CD14-positive monocyte (primary cell): ENCODE data around the gene FCRL4. TPM values are rescaled to one million over a fixed set of nuclear protein-coding genes. Genes with fewer than 3 reads are reported as not detected.

Source experiments
- DNase-seq, 3 donors: peaks; one replicate each; pipeline ENCODE4 v3.0.0-alpha.2; 2011 to 2022
- H2AFZ ChIP-seq: 2 replicates; pipeline ENCODE4 v1.6.0; 2012; ENCODE audit warnings: mild to moderate bottlenecking, low read depth, low read length, inconsistent platforms; ENCODE audit not compliant: insufficient read depth, poor library complexity, severe bottlenecking
- H3K27ac ChIP-seq, 2 donors: 1 replicate in 1 of 2; 2 replicates in 1 of 2; pipeline ENCODE4 v1.5.1; 2012 to 2013; ENCODE audit warnings: low read length in 2 of 2, control low read depth in 1 of 2, inconsistent platforms in 1 of 2, low read depth in 1 of 2, mild to moderate bottlenecking in 1 of 2
- H3K27me3 ChIP-seq, 2 donors: one replicate each; pipeline versions ENCODE4 v1.6.0 to v1.6.1; 2011 to 2013; ENCODE audit warnings: low read length in 2 of 2; ENCODE audit not compliant: control insufficient read depth in 2 of 2, insufficient read depth in 2 of 2
- H3K36me3 ChIP-seq, 2 donors: replicated peaks in 1 of 2; 1 replicate in 1 of 2; 2 replicates in 1 of 2; pipeline versions ENCODE4 v1.5.1 to v1.6.1; 2012 to 2013; ENCODE audit warnings: low read length in 2 of 2, control low read depth in 1 of 2, inconsistent platforms in 1 of 2, mild to moderate bottlenecking in 1 of 2; ENCODE audit not compliant: insufficient read depth in 2 of 2, control insufficient read depth in 1 of 2
- H3K4me1 ChIP-seq, 2 donors: 1 replicate in 1 of 2; 2 replicates in 1 of 2; pipeline versions ENCODE4 v1.5.1 to v1.6.1; 2012 to 2013; ENCODE audit warnings: low read length in 2 of 2, control low read depth in 1 of 2, inconsistent platforms in 1 of 2, mild to moderate bottlenecking in 1 of 2, moderate library complexity in 1 of 2; ENCODE audit not compliant: insufficient read depth in 2 of 2, control insufficient read depth in 1 of 2
- H3K4me2 ChIP-seq: replicated peaks from 2 replicates; pipeline ENCODE3; 2012; ENCODE audit warnings: low read length, moderate library complexity, mild to moderate bottlenecking; ENCODE audit not compliant: poor library complexity, severe bottlenecking; ENCODE audit errors: extremely low read depth
- H3K4me3 ChIP-seq, 3 experiments: fragments of 200-600 bp in 1 of 3; sonication (generic) in 1 of 3; replicated peaks in 1 of 3; 1 replicate in 2 of 3; 2 replicates in 1 of 3; pipeline ENCODE4 v1.5.1; 2011 to 2013; ENCODE audit warnings: low read length in 3 of 3, mild to moderate bottlenecking in 3 of 3, control low read depth in 2 of 3, low read depth in 2 of 3, inconsistent platforms in 1 of 3, moderate library complexity in 1 of 3
- H3K79me2 ChIP-seq: 2 replicates; pipeline ENCODE4 v1.6.0; 2012; ENCODE audit warnings: mild to moderate bottlenecking, control low read depth, inconsistent platforms, low read length, moderate library complexity; ENCODE audit not compliant: insufficient read depth
- H3K9ac ChIP-seq: 2 replicates; pipeline ENCODE4 v1.6.0; 2017; ENCODE audit warnings: low read length, mild to moderate bottlenecking; ENCODE audit not compliant: insufficient read depth, poor library complexity, severe bottlenecking
- H3K9me3 ChIP-seq, 2 donors: replicated peaks in 1 of 2; 1 replicate in 1 of 2; 2 replicates in 1 of 2; pipeline versions ENCODE4 v1.5.1 to v1.6.1; 2012 to 2013; ENCODE audit warnings: low read length in 2 of 2, control low read depth in 1 of 2; ENCODE audit not compliant: control insufficient read depth in 1 of 2, insufficient read depth in 1 of 2
- H4K20me1 ChIP-seq: 2 replicates; pipeline ENCODE4 v1.6.0; 2012; ENCODE audit warnings: mild to moderate bottlenecking, low read length, control low read depth, moderate library complexity; ENCODE audit not compliant: insufficient read depth
- H3K27ac Mint-ChIP-seq, 7 donors: one replicate each; pipeline ENCODE4 v1.8.0; 2020; ENCODE audit warnings: mild to moderate bottlenecking in 7 of 7, mixed read lengths in 7 of 7, moderate library complexity in 6 of 7, inconsistent platforms in 2 of 7
- H3K27me3 Mint-ChIP-seq, 3 donors: one replicate each; pipeline ENCODE4 v1.8.0; 2021 to 2022; ENCODE audit warnings: low read depth in 3 of 3, mild to moderate bottlenecking in 3 of 3, mixed read lengths in 3 of 3, moderate library complexity in 3 of 3, inconsistent platforms in 1 of 3
- H3K36me3 Mint-ChIP-seq, 2 donors: one replicate each; pipeline ENCODE4 v1.8.0; 2020; ENCODE audit warnings: mixed read lengths in 2 of 2, inconsistent platforms in 1 of 2, mild to moderate bottlenecking in 1 of 2
- H3K4me1 Mint-ChIP-seq: one replicate; pipeline ENCODE4 v1.8.0; 2020; ENCODE audit warnings: mild to moderate bottlenecking, mixed read lengths
- H3K4me3 Mint-ChIP-seq, 2 donors: one replicate each; pipeline ENCODE4 v1.8.0; 2020; ENCODE audit warnings: mild to moderate bottlenecking in 2 of 2, mixed read lengths in 2 of 2, moderate library complexity in 1 of 2
- H3K9me3 Mint-ChIP-seq, 7 donors: one replicate each; pipeline ENCODE4 v1.8.0; 2020 to 2022; ENCODE audit warnings: mixed read lengths in 7 of 7, mild to moderate bottlenecking in 6 of 7, moderate library complexity in 6 of 7, inconsistent platforms in 2 of 7
- CTCF ChIP-seq: fragments of 200-600 bp; IDR thresholded peaks from one replicate; pipeline ENCODE4 v1.8.0; 2022; ENCODE audit warnings: antibody characterized with exemption, mild to moderate bottlenecking
- WGBS: methylation state at CpG from one replicate; pipeline ENCODE4 v1.1.5; 2013; ENCODE audit warnings: missing lambda C conversion rate; ENCODE audit not compliant: insufficient coverage; 5-methylcytosine and 5-hydroxymethylcytosine counted together
- intact Hi-C, 2 donors: fragments of 100-400 bp; cut with micrococcal nuclease; formaldehyde crosslinking; loops; one replicate each; pipeline versions ENCODE4 v1.15.0 to v1.15.1; 2023
- polyA plus RNA-seq, 3 donors: library from polyadenylated mRNA; depleted of rRNA in 1 of 3; unstranded in 2 of 3; stranded (reverse) in 1 of 3; fragments of 300-500 nt in 2 of 3; fragments of >200 nt in 1 of 3; fragmentation: Illumina TruSeq in 2 of 3; gene quantifications; 1 replicate in 2 of 3; 2 replicates in 1 of 3; pipeline ENCODE4 v1.2.3, GENCODE V29; 2012 to 2021

The FCRL4 gene
- polyA plus RNA-seq, 3 donors = not detected

- H2AFZ ChIP-seq = no peak overlapping the region
- no peak overlapping the region for H3K4me3 ChIP-seq
- no peak overlapping the region for H3K4me2 ChIP-seq
- H3K36me3 ChIP-seq = no peaks in the 10 kb centered on the region
- peaks cover 25 to 37% of the 10 kb centered on the region in 2 donors for H3K27me3 ChIP-seq
- H4K20me1 ChIP-seq = no peaks in the 10 kb centered on the region
- peaks cover 8 to 14% of the 10 kb centered on the region in 2 donors for H3K4me1 ChIP-seq
- Mint-ChIP-seq H3K36me3 (no peaks in the 10 kb centered on the region), H3K27me3 (peaks cover 15 to 36% (median 20%) of the 10 kb centered on the region in 3 donors), H3K27ac (no peak overlapping the region), H3K4me1 (peaks cover 18% of the 10 kb centered on the region), H3K4me3 (no peak overlapping the region), H3K9me3 (no peaks in the 10 kb centered on the region)
- no peaks in the 10 kb centered on the region for H3K9me3 ChIP-seq
- H3K79me2 ChIP-seq = no peaks in the 10 kb centered on the region
- intact Hi-C loops = no loop called here
- 75% methylated on average over 1 of the region's 2 CpGs for WGBS
- no peak overlapping the region for H3K9ac ChIP-seq
- no peak for DNase-seq
- no peak for TF ChIP-seq CTCF
- no peak overlapping the region for H3K27ac ChIP-seq
Measured at GRCh38 chr1:157641177-157641576, 43.3 kb upstream of the FCRL4 start.

GRCh38 chr1:157639800-157640199 lies 41.9 kb upstream of the FCRL4 start:
- Mint-ChIP-seq H3K27me3 (peaks cover 19 to 43% (median 23%) of the 10 kb centered on the region in 3 donors), H3K4me3 (peak overlapping the region in 1 of 2 donors; percentile 46), H3K9me3 (no peaks in the 10 kb centered on the region), H3K27ac (no peak overlapping the region), H3K36me3 (no peaks in the 10 kb centered on the region), H3K4me1 (peaks cover 6% of the 10 kb centered on the region)
- peaks cover 0 to 4% of the 10 kb centered on the region in 2 donors for H3K4me1 ChIP-seq
- H3K27ac ChIP-seq = no peak overlapping the region
- H3K4me2 ChIP-seq = no peak overlapping the region
- intact Hi-C loops = no loop called here
- H3K9ac ChIP-seq = no peak overlapping the region
- H3K36me3 ChIP-seq = no peaks in the 10 kb centered on the region
- H3K79me2 ChIP-seq = no peaks in the 10 kb centered on the region
- peaks cover 33 to 51% of the 10 kb centered on the region in 2 donors for H3K27me3 ChIP-seq
- DNase-seq = no peak
- no peak overlapping the region for H3K4me3 ChIP-seq
- H2AFZ ChIP-seq = no peak overlapping the region
- H4K20me1 ChIP-seq = no peaks in the 10 kb centered on the region
- TF ChIP-seq CTCF = no peak
- WGBS = 66% methylated on average over 4 of the region's 4 CpGs
- no peaks in the 10 kb centered on the region for H3K9me3 ChIP-seq
